ENCODE measurements around the gene CALHM3.

CALHM3 gene

GRCh38 chr10:103510791-103511752, 32.0 kb upstream of the CALHM3 start:
- Histone ChIP-seq H2BK5ac (ENCODE audit: low read depth, low read length, poor library complexity) (no peak overlapping the region), H2BK120ac (ENCODE audit: insufficient read depth, low read length, poor library complexity) (no peak overlapping the region), H3K4ac (ENCODE audit: low read depth, low read length) (no peak overlapping the region), H3K4me1 (ENCODE audit: control insufficient read depth in 1 of 2, insufficient read depth in 2 of 2, low read length in 2 of 2) (peaks cover 22% of the 10 kb centered on the region in 2 experiments), H2AFZ (ENCODE audit: insufficient read depth, low read length, poor library complexity) (no peak overlapping the region), H3K4me2 (ENCODE audit: low read length) (no peak overlapping the region), H3K9me3 (ENCODE audit: insufficient read depth, low read depth, low read length) (no peaks in the 10 kb centered on the region), H3K4me3 (ENCODE audit: low read depth, low read length) (no peak overlapping the region), H2AK5ac (ENCODE audit: low read length) (no peak overlapping the region), H3K14ac (ENCODE audit: low read length) (no peak overlapping the region), H3K9ac (ENCODE audit: low read length) (no peak overlapping the region), H2BK12ac (ENCODE audit: low read length) (no peak overlapping the region), H3K27ac (ENCODE audit: low read depth, low read length) (no peak overlapping the region), H3K79me1 (ENCODE audit: low read length) (peaks cover 13% of the 10 kb centered on the region), H4K91ac (ENCODE audit: low read depth, low read length) (no peak overlapping the region), H3K27me3 (ENCODE audit: insufficient read depth, low read length) (no peaks in the 10 kb centered on the region), H3K23ac (ENCODE audit: low read length) (no peak overlapping the region), H3K36me3 (ENCODE audit: control insufficient read depth in 1 of 2, insufficient read depth in 2 of 2, low read length in 2 of 2) (no peaks in the 10 kb centered on the region), H4K12ac (ENCODE audit: low read depth, low read length) (no peak overlapping the region), H3K79me2 (ENCODE audit: control insufficient read depth, insufficient read depth, low read length, poor library complexity) (no peaks in the 10 kb centered on the region), H3K18ac (ENCODE audit: low read length) (no peak overlapping the region), H4K8ac (ENCODE audit: low read depth, low read length) (no peak overlapping the region)
- WGBS (ENCODE audit: extremely low coverage, insufficient coverage, insufficient read length), result no CpG with 5 or more reads among the region's 10 CpGs
- no peak for DNase-seq

- Histone ChIP-seq H4K12ac (ENCODE audit: low read depth, low read length) (no peak overlapping the region), H3K4me1 (ENCODE audit: control insufficient read depth in 1 of 2, insufficient read depth in 2 of 2, low read length in 2 of 2) (peaks cover 22% of the 10 kb centered on the region in 2 experiments), H2BK12ac (ENCODE audit: low read length) (no peak overlapping the region), H2BK5ac (ENCODE audit: low read depth, low read length, poor library complexity) (no peak overlapping the region), H3K18ac (ENCODE audit: low read length) (no peak overlapping the region), H2AK5ac (ENCODE audit: low read length) (no peak overlapping the region), H3K9ac (ENCODE audit: low read length) (no peak overlapping the region), H4K91ac (ENCODE audit: low read depth, low read length) (no peak overlapping the region), H3K4me2 (ENCODE audit: low read length) (no peak overlapping the region), H2BK120ac (ENCODE audit: insufficient read depth, low read length, poor library complexity) (no peak overlapping the region), H3K14ac (ENCODE audit: low read length) (no peak overlapping the region), H3K9me3 (ENCODE audit: insufficient read depth, low read depth, low read length) (no peaks in the 10 kb centered on the region), H3K4ac (ENCODE audit: low read depth, low read length) (no peak overlapping the region), H3K36me3 (ENCODE audit: control insufficient read depth in 1 of 2, insufficient read depth in 2 of 2, low read length in 2 of 2) (no peaks in the 10 kb centered on the region), H3K4me3 (ENCODE audit: low read depth, low read length) (no peak overlapping the region), H3K79me2 (ENCODE audit: control insufficient read depth, insufficient read depth, low read length, poor library complexity) (no peaks in the 10 kb centered on the region), H3K27ac (ENCODE audit: low read depth, low read length) (no peak overlapping the region), H4K8ac (ENCODE audit: low read depth, low read length) (no peak overlapping the region), H2AFZ (ENCODE audit: insufficient read depth, low read length, poor library complexity) (no peak overlapping the region), H3K79me1 (ENCODE audit: low read length) (peaks cover 13% of the 10 kb centered on the region), H3K27me3 (ENCODE audit: insufficient read depth, low read length) (no peaks in the 10 kb centered on the region), H3K23ac (ENCODE audit: low read length) (no peak overlapping the region)
- DNase-seq, result no peak
- WGBS (ENCODE audit: extremely low coverage, insufficient coverage, insufficient read length), result no CpG with 5 or more reads among the region's 8 CpGs
Measured at GRCh38 chr10:103510046-103510685, 31.1 kb upstream of the CALHM3 start.

GRCh38 chr10:103507235-103508191, 28.5 kb upstream of the CALHM3 start:
- no peak overlapping the region for H2BK12ac ChIP-seq (ENCODE audit: low read length)
- H2BK120ac ChIP-seq (ENCODE audit: insufficient read depth, low read length, poor library complexity), result no peak overlapping the region
- no peak overlapping the region for H3K9ac ChIP-seq (ENCODE audit: low read length)
- H2BK5ac ChIP-seq (ENCODE audit: low read depth, low read length, poor library complexity), result no peak overlapping the region
- H3K18ac ChIP-seq (ENCODE audit: low read length), result no peak overlapping the region
- H2AFZ ChIP-seq (ENCODE audit: insufficient read depth, low read length, poor library complexity), result no peak overlapping the region
- H3K27me3 ChIP-seq (ENCODE audit: insufficient read depth, low read length), result no peaks in the 10 kb centered on the region
- no peaks in the 10 kb centered on the region for H3K9me3 ChIP-seq (ENCODE audit: insufficient read depth, low read depth, low read length)
- no peak overlapping the region for H3K27ac ChIP-seq (ENCODE audit: low read depth, low read length)
- H3K4me1 ChIP-seq (ENCODE audit: control insufficient read depth in 1 of 2, insufficient read depth in 2 of 2, low read length in 2 of 2), result peaks cover 10 to 16% of the 10 kb centered on the region in 2 experiments
- H3K4ac ChIP-seq (ENCODE audit: low read depth, low read length), result no peak overlapping the region
- H4K91ac ChIP-seq (ENCODE audit: low read depth, low read length), result no peak overlapping the region
- no peak overlapping the region for H3K4me2 ChIP-seq (ENCODE audit: low read length)
- peaks cover 2% of the 10 kb centered on the region for H3K79me1 ChIP-seq (ENCODE audit: low read length)
- H3K79me2 ChIP-seq (ENCODE audit: control insufficient read depth, insufficient read depth, low read length, poor library complexity), result no peaks in the 10 kb centered on the region
- no peak overlapping the region for H2AK5ac ChIP-seq (ENCODE audit: low read length)
- no peak overlapping the region for H4K8ac ChIP-seq (ENCODE audit: low read depth, low read length)
- no peak overlapping the region for H3K14ac ChIP-seq (ENCODE audit: low read length)
- H3K23ac ChIP-seq (ENCODE audit: low read length), result no peak overlapping the region
- no peak overlapping the region for H4K12ac ChIP-seq (ENCODE audit: low read depth, low read length)
- no peaks in the 10 kb centered on the region for H3K36me3 ChIP-seq (ENCODE audit: control insufficient read depth in 1 of 2, insufficient read depth in 2 of 2, low read length in 2 of 2)
- no peak overlapping the region for H3K4me3 ChIP-seq (ENCODE audit: low read depth, low read length)
- no peak for DNase-seq
- WGBS (ENCODE audit: extremely low coverage, insufficient coverage, insufficient read length), result no CpG with 5 or more reads among the region's 10 CpGs

GRCh38 chr10:103506061-103506460, 27.0 kb upstream of the CALHM3 start:
- Histone ChIP-seq H2BK12ac (ENCODE audit: low read length) (no peak overlapping the region), H2AK5ac (ENCODE audit: low read length) (no peak overlapping the region), H3K79me2 (ENCODE audit: control insufficient read depth, insufficient read depth, low read length, poor library complexity) (no peaks in the 10 kb centered on the region), H3K27ac (ENCODE audit: low read depth, low read length) (no peak overlapping the region), H3K23ac (ENCODE audit: low read length) (no peak overlapping the region), H3K4me3 (ENCODE audit: low read depth, low read length) (no peak overlapping the region), H4K8ac (ENCODE audit: low read depth, low read length) (no peak overlapping the region), H3K14ac (ENCODE audit: low read length) (no peak overlapping the region), H2AFZ (ENCODE audit: insufficient read depth, low read length, poor library complexity) (no peak overlapping the region), H2BK120ac (ENCODE audit: insufficient read depth, low read length, poor library complexity) (no peak overlapping the region), H3K27me3 (ENCODE audit: insufficient read depth, low read length) (no peaks in the 10 kb centered on the region), H4K91ac (ENCODE audit: low read depth, low read length) (no peak overlapping the region), H4K12ac (ENCODE audit: low read depth, low read length) (no peak overlapping the region), H3K4me1 (ENCODE audit: control insufficient read depth in 1 of 2, insufficient read depth in 2 of 2, low read length in 2 of 2) (peaks cover 5 to 10% of the 10 kb centered on the region in 2 experiments), H3K4me2 (ENCODE audit: low read length) (no peak overlapping the region), H3K9me3 (ENCODE audit: insufficient read depth, low read depth, low read length) (no peaks in the 10 kb centered on the region), H3K9ac (ENCODE audit: low read length) (no peak overlapping the region), H3K18ac (ENCODE audit: low read length) (no peak overlapping the region), H3K79me1 (ENCODE audit: low read length) (no peaks in the 10 kb centered on the region), H3K4ac (ENCODE audit: low read depth, low read length) (no peak overlapping the region), H3K36me3 (ENCODE audit: control insufficient read depth in 1 of 2, insufficient read depth in 2 of 2, low read length in 2 of 2) (no peaks in the 10 kb centered on the region), H2BK5ac (ENCODE audit: low read depth, low read length, poor library complexity) (no peak overlapping the region)
- DNase-seq, result no peak
- no CpG with 5 or more reads among the region's 4 CpGs for WGBS (ENCODE audit: extremely low coverage, insufficient coverage, insufficient read length)
